Vagina (tissue), 2 donors: ENCODE data around the gene ECHDC3.
A peak's percentile ranks its signal among the peaks of the same experiment; 100 is the strongest.

Experiments used
- CTCF ChIP-seq, 3 experiments: fragments of 450-650 bp in 2 of 3; fragments of 200-600 bp in 1 of 3; sonication (generic) in 1 of 3; IDR thresholded peaks; one replicate each; pipeline ENCODE4 v1.5.1; 2017 to 2019; ENCODE audit warnings: antibody characterized with exemption in 3 of 3, mild to moderate bottlenecking in 2 of 3, moderate library complexity in 2 of 3
- POLR2A ChIP-seq, 2 donors: fragments of 450-650 bp; IDR thresholded peaks; one replicate each; pipeline ENCODE4 v1.6.1; 2017; ENCODE audit warnings: antibody characterized with exemption in 2 of 2, mild to moderate bottlenecking in 2 of 2, moderate library complexity in 2 of 2

- TF ChIP-seq POLR2A (IDR thresholded peaks at IDR 0.05) (no peak), CTCF (IDR thresholded peaks at IDR 0.05) (peak in 2 of 3 experiments; percentile 19 to 67)
Observed at GRCh38 chr10:11724938-11725776, 17.0 kb upstream of the ECHDC3 start.
